SK-N-SH (cell line): ENCODE data around the gene LRCH4.

ENCODE experiments used
- CTCF ChIP-seq: fragments of 200-600 bp; sonication (generic); IDR thresholded peaks from 2 replicates; pipeline ENCODE4 v1.6.1; 2017; ENCODE audit warnings: antibody characterized with exemption, mild to moderate bottlenecking, moderate library complexity
- EP300 ChIP-seq, 2 experiments: IDR thresholded peaks; 2 replicates each; pipeline versions ENCODE4 v1.4.0 to v1.6.1; 2012; ENCODE audit warnings: borderline replicate concordance in 1 of 2, low read depth in 1 of 2, low read length in 1 of 2
- FOXM1 ChIP-seq: IDR thresholded peaks from 2 replicates; pipeline ENCODE4 v1.4.0; 2012; ENCODE audit warnings: low read depth, mild to moderate bottlenecking
- GABPA ChIP-seq: IDR thresholded peaks from 2 replicates; pipeline ENCODE4 v1.4.0; 2012; ENCODE audit warnings: low read depth, mild to moderate bottlenecking
- JUND ChIP-seq: IDR thresholded peaks from 2 replicates; pipeline ENCODE4 v1.4.0; 2012
- MAX ChIP-seq: IDR thresholded peaks from 2 replicates; pipeline ENCODE4 v1.4.0; 2012; ENCODE audit warnings: low read depth
- NRF1 ChIP-seq: IDR thresholded peaks from 2 replicates; pipeline ENCODE4 v1.6.1; 2012; ENCODE audit warnings: low read depth, mild to moderate bottlenecking, low read length
- PBX3 ChIP-seq: IDR thresholded peaks from 2 replicates; pipeline ENCODE4; 2012
- POLR2AphosphoS5 ChIP-seq: IDR thresholded peaks from 2 replicates; pipeline ENCODE4 v1.6.1; 2012; ENCODE audit warnings: low read depth, low read length
- RFX5 ChIP-seq: IDR thresholded peaks from 2 replicates; pipeline ENCODE4 v1.6.1; 2012; ENCODE audit warnings: mild to moderate bottlenecking, improper control_type of control experiment, low read length
- TAF1 ChIP-seq: IDR thresholded peaks from 2 replicates; pipeline ENCODE4 v1.6.1; 2012; ENCODE audit warnings: low read depth, mild to moderate bottlenecking, low read length, moderate library complexity, borderline replicate concordance
- TCF12 ChIP-seq: IDR thresholded peaks from 2 replicates; pipeline ENCODE4 v1.4.0; 2012
- TF ChIP-seq, protein P1 (sequence below): IDR thresholded peaks from 2 replicates; pipeline ENCODE4 v1.6.1; 2012; ENCODE audit warnings: mild to moderate bottlenecking, low read depth, low read length, moderate library complexity
- TF ChIP-seq, protein P2 (sequence below): IDR thresholded peaks from 2 replicates; pipeline ENCODE4 v1.4.0; 2012; ENCODE audit warnings: low read depth, borderline replicate concordance

GRCh38 chr7:100602889-100603725 lies 17.2 kb upstream of the LRCH4 start:
- TF ChIP-seq RFX5 = no peak
- no peak for TF ChIP-seq CTCF
- peak; percentile 95 for TF ChIP-seq POLR2AphosphoS5
- TF ChIP-seq, protein P1, sequence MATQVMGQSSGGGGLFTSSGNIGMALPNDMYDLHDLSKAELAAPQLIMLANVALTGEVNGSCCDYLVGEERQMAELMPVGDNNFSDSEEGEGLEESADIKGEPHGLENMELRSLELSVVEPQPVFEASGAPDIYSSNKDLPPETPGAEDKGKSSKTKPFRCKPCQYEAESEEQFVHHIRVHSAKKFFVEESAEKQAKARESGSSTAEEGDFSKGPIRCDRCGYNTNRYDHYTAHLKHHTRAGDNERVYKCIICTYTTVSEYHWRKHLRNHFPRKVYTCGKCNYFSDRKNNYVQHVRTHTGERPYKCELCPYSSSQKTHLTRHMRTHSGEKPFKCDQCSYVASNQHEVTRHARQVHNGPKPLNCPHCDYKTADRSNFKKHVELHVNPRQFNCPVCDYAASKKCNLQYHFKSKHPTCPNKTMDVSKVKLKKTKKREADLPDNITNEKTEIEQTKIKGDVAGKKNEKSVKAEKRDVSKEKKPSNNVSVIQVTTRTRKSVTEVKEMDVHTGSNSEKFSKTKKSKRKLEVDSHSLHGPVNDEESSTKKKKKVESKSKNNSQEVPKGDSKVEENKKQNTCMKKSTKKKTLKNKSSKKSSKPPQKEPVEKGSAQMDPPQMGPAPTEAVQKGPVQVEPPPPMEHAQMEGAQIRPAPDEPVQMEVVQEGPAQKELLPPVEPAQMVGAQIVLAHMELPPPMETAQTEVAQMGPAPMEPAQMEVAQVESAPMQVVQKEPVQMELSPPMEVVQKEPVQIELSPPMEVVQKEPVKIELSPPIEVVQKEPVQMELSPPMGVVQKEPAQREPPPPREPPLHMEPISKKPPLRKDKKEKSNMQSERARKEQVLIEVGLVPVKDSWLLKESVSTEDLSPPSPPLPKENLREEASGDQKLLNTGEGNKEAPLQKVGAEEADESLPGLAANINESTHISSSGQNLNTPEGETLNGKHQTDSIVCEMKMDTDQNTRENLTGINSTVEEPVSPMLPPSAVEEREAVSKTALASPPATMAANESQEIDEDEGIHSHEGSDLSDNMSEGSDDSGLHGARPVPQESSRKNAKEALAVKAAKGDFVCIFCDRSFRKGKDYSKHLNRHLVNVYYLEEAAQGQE = peak; percentile 78
- peak; percentile 80 for TF ChIP-seq TAF1
- no peak for TF ChIP-seq GABPA
- TF ChIP-seq JUND = no peak; the same call in 1 of the 2 replicates
- peak; percentile 78; the same call in 1 of the 2 replicates for TF ChIP-seq FOXM1
- TF ChIP-seq PBX3 = peak; percentile 58
- no peak for TF ChIP-seq NRF1
- TF ChIP-seq MAX = peak; percentile 99
- TF ChIP-seq TCF12 = peak; percentile 99
- TF ChIP-seq, protein P2, sequence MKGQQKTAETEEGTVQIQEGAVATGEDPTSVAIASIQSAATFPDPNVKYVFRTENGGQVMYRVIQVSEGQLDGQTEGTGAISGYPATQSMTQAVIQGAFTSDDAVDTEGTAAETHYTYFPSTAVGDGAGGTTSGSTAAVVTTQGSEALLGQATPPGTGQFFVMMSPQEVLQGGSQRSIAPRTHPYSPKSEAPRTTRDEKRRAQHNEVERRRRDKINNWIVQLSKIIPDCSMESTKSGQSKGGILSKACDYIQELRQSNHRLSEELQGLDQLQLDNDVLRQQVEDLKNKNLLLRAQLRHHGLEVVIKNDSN = peak; percentile 43; the same call in 1 of the 2 replicates
- peak; percentile 90 to 93; a peak in 3 of 4 replicates for TF ChIP-seq EP300 (IDR thresholded peaks at IDR 0.05; ENCODE audit: borderline replicate concordance in 1 of 2, low read depth in 1 of 2, low read length in 1 of 2)
